ENCODE results near the gene PTPN6.

Gene PTPN6

GRCh38 chr12:6975297-6976032, 24.3 kb downstream of the PTPN6 start:
- DNase-seq = no peak

- DNase-seq = no peak
These were observed 26.5 kb downstream of the PTPN6 start for GRCh38 chr12:6977653-6978052.

- no peak for DNase-seq
These were observed 27.0 kb downstream of the PTPN6 start for GRCh38 chr12:6978188-6978587.

GRCh38 chr12:6978611-6979011, 27.5 kb downstream of the PTPN6 start:
- no peak for DNase-seq

- no peak for DNase-seq
These were observed 27.9 kb downstream of the PTPN6 start for GRCh38 chr12:6979021-6979420.

GRCh38 chr12:6979453-6979852, 28.3 kb downstream of the PTPN6 start:
- DNase-seq = no peak

GRCh38 chr12:6980075-6980474, 28.9 kb downstream of the PTPN6 start:
- no peak for DNase-seq

- DNase-seq = no peak
These were observed 29.6 kb downstream of the PTPN6 start for GRCh38 chr12:6980740-6981139.

GRCh38 chr12:6981152-6982052, 30.2 kb downstream of the PTPN6 start:
- no peak for DNase-seq

GRCh38 chr12:6982532-6982931, 31.4 kb downstream of the PTPN6 start:
- DNase-seq = no peak

- DNase-seq = no peak
These were observed 36.9 kb downstream of the PTPN6 start for GRCh38 chr12:6987956-6988553.

GRCh38 chr12:6996040-6996441, 44.9 kb downstream of the PTPN6 start:
- no peak for DNase-seq

GRCh38 chr12:6998715-6999451, 47.7 kb downstream of the PTPN6 start:
- DNase-seq = no peak

- DNase-seq = no peak
These were observed 50.9 kb downstream of the PTPN6 start for GRCh38 chr12:7001921-7002591.

- DNase-seq = no peak
These were observed 53.2 kb downstream of the PTPN6 start for GRCh38 chr12:7004287-7004803.

- no peak for DNase-seq
These were observed 53.7 kb downstream of the PTPN6 start for GRCh38 chr12:7004840-7005239.

GRCh38 chr12:7005311-7005710, 54.2 kb downstream of the PTPN6 start:
- DNase-seq = no peak

GRCh38 chr12:7006639-7007038, 55.5 kb downstream of the PTPN6 start:
- DNase-seq = no peak

- DNase-seq = no peak
These were observed 57.7 kb downstream of the PTPN6 start for GRCh38 chr12:7008864-7009263.

- DNase-seq = no peak
These were observed 58.4 kb downstream of the PTPN6 start for GRCh38 chr12:7009512-7009911.

Data from midbrain (tissue), 1 donor.